Hypothalamus (tissue), 51 donors: Measurements from ENCODE around the gene DAZ3.
"Not testable (repeated sequence)": the region's sequence is repeated elsewhere in the genome, so short reads cannot be mapped to it uniquely, and the experiment has no call there.

Experiments used
- DNase-seq, 51 donors: peaks; one replicate each; lab custom pipeline; 2025; lab: John Stamatoyannopoulos, UW

The DAZ3 gene

DNA sequence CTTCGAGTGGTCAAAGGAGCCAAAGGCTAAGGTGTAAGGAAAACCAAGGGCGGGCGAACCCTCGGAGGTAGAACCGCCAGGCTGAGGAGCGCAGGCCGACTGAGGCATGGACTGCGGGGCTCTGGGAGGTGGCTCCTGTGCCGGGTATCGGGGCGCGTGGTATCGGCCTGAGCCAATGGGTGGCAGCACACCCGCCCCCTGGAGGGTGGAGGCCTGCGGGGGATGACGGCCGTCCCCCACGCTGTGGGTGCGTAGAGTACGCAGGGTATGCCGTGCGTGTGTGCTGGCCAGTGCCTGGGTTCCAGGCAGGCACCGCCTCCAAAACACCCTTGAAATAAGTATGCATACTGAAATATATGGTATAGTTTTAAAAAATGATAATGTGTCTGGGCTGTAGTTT lies at the start of gene DAZ3:
Gene DAZ3, minus strand, starts transcription at position 101 of the 400 bp plus-strand sequence. CDS start 208 bp downstream, outside the sequence.
- not testable (repeated sequence) for DNase-seq

DNA sequence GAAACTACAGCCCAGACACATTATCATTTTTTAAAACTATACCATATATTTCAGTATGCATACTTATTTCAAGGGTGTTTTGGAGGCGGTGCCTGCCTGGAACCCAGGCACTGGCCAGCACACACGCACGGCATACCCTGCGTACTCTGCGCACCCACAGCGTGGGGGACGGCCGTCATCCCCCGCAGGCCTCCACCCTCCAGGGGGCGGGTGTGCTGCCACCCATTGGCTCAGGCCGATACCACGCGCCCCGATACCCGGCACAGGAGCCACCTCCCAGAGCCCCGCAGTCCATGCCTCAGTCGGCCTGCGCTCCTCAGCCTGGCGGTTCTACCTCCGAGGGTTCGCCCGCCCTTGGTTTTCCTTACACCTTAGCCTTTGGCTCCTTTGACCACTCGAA lies 20.4 kb upstream of the DAZ3 start, which contains the start of gene DAZ4:
Gene DAZ4, plus strand, starts transcription at position 301 of the 400 bp plus-strand sequence. CDS start 208 bp downstream, outside the sequence.
- not testable (repeated sequence) for DNase-seq

DNA sequence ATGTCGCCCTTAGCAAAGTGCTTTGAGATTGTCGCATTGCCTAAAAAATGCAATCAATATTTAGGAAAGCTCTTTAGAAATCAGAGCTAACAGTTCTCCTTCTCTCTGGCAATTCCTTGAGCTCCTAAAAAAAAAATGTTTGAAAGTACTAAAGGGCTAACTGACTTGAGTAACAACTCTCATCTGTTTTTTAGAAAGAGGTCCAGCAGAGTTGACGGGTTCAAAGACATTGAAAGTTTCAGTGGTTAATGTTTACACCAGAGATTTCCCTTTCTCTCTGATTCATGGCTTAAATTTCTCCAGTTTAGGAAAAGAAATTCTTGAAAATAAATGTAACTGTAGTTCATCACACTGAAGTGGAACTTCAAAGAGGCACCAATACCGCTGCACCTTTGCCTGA lies 11.9 kb upstream of the DAZ3 start:
- DNase-seq: not testable (repeated sequence)

- DNase-seq: not testable (repeated sequence)
These were observed 11.1 kb upstream of the DAZ3 start for GRCh38 chrY:24824184-24824879.

- not testable (repeated sequence) for DNase-seq
These were observed 8.6 kb upstream of the DAZ3 start for GRCh38 chrY:24821836-24822235.
